Psoas muscle (tissue), 8 donors: ENCODE results near the gene HTATSF1. TPM values are rescaled to one million over a fixed set of nuclear protein-coding genes. Genes with fewer than 3 reads are reported as not detected.

Experiments used
- ATAC-seq, 4 donors: fragments of 200-7000 bp; cut with Tn5 transposase; one replicate each; pipeline ENCODE4 v1.9.1; 2020; ENCODE audit warnings: moderate library complexity in 3 of 4, mild to moderate bottlenecking in 2 of 4
- DNase-seq, 2 donors: peaks; one replicate each; pipeline ENCODE4 v3.0.0-alpha.2; 2020
- H3K27ac ChIP-seq: fragments of 200-600 bp; one replicate; pipeline ENCODE4 v1.8.0; 2022
- H3K27me3 ChIP-seq, 3 donors: fragments of 200-600 bp in 1 of 3; one replicate each; pipeline versions ENCODE4 v1.6.1 to v1.8.0; 2013 to 2022; ENCODE audit warnings: low read length in 2 of 3, mild to moderate bottlenecking in 2 of 3, moderate library complexity in 1 of 3; ENCODE audit not compliant: insufficient read depth in 3 of 3
- H3K36me3 ChIP-seq, 2 donors: fragments of 200-600 bp in 1 of 2; one replicate each; pipeline versions ENCODE4 v1.6.1 to v1.8.0; 2013 to 2022; ENCODE audit warnings: low read depth in 1 of 2, mild to moderate bottlenecking in 1 of 2, moderate library complexity in 1 of 2; ENCODE audit not compliant: insufficient read depth in 1 of 2
- H3K4me1 ChIP-seq: fragments of 200-600 bp; one replicate; pipeline ENCODE4 v1.8.0; 2022
- H3K4me3 ChIP-seq: fragments of 200-600 bp; one replicate; pipeline ENCODE4 v1.8.0; 2022; ENCODE audit warnings: mild to moderate bottlenecking
- H3K9me3 ChIP-seq: fragments of 200-600 bp; one replicate; pipeline ENCODE4 v1.8.0; 2022
- CTCF ChIP-seq: fragments of 200-600 bp; IDR thresholded peaks from one replicate; pipeline ENCODE4 v1.8.0; 2022; ENCODE audit warnings: antibody characterized with exemption
- WGBS, 3 donors: extraction: QIAGEN DNeasy Blood & Tissue Kit; methylation state at CpG; one replicate each; pipeline versions ENCODE4 v1.1.6 to v1.1.7; 2013; 5-methylcytosine and 5-hydroxymethylcytosine counted together
- intact Hi-C, 2 donors: fragments of 100-400 bp; cut with DNase I; formaldehyde crosslinking; loops; one replicate each; pipeline versions ENCODE4 v1.11.0 to v1.14.2; 2022
- polyA plus RNA-seq, 3 donors: library from polyadenylated mRNA; stranded (reverse); fragments of 200-250 nt; gene quantifications; one replicate each; pipeline ENCODE4 v1.2.3, GENCODE V29; 2013
- total RNA-seq, 4 donors: library from RNA; stranded (reverse); fragmentation: NEBNext Ultra II Directional in 2 of 4; extraction: Animal tissue kit (Norgen Biotek cat#: 25700) in 2 of 4; gene quantifications; one replicate each; pipeline versions ENCODE4 v1.2.1 to v1.2.4, GENCODE V29; 2021 to 2023
- donor health status: healthy with polysubstance abuse.
- donor health status: DM: no; HTN: no; CAD: no; lungs with moderate emphysema.
- donor health status: Bipolar disorder and iron deficiency.
- donor health status: healthy.
- donor health status: DM: yes; HTN: yes; CAD: no.
- donor health status: DM: no; HTN: no; CAD: no.
- donor health status: DM: no; HTN: no; CAD: no.
- donor health status: DM: yes; HTN: yes; CAD: no.

The HTATSF1 gene
- total and polyA plus RNA-seq, 7 donors = 63.2 to 103 (median 68.8) TPM

- H3K36me3 ChIP-seq = no peaks in the 10 kb centered on the region
- ATAC-seq = no peak
- no peak overlapping the region for H3K27ac ChIP-seq
- no peaks in the 10 kb centered on the region for H3K9me3 ChIP-seq
- no peak for TF ChIP-seq CTCF
- H3K4me3 ChIP-seq = no peak overlapping the region
- no peaks in the 10 kb centered on the region for H3K4me1 ChIP-seq
- intact Hi-C loops = no loop called here
- 63 to 89% (median 83%) methylated on average over 1 of the region's 1 CpG for WGBS, 3 donors
- DNase-seq = no peak
- H3K27me3 ChIP-seq = peaks cover 0 to 5% (median 0%) of the 10 kb centered on the region in 3 donors
These were observed 44.3 kb upstream of the HTATSF1 start for GRCh38 chrX:136453114-136453513.

GRCh38 chrX:136453771-136454170 lies 43.6 kb upstream of the HTATSF1 start:
- ATAC-seq (no peak), DNase-seq (no peak)
- H3K27ac ChIP-seq = no peak overlapping the region
- TF ChIP-seq CTCF = no peak
- peaks cover 0 to 5% (median 0%) of the 10 kb centered on the region in 3 donors for H3K27me3 ChIP-seq
- H3K36me3 ChIP-seq = no peaks in the 10 kb centered on the region
- no peaks in the 10 kb centered on the region for H3K4me1 ChIP-seq
- WGBS, 3 donors = 26 to 47% (median 33%) methylated on average over 1 of the region's 1 CpG
- no peaks in the 10 kb centered on the region for H3K9me3 ChIP-seq
- H3K4me3 ChIP-seq = no peak overlapping the region
- intact Hi-C loops = no loop called here

DNA sequence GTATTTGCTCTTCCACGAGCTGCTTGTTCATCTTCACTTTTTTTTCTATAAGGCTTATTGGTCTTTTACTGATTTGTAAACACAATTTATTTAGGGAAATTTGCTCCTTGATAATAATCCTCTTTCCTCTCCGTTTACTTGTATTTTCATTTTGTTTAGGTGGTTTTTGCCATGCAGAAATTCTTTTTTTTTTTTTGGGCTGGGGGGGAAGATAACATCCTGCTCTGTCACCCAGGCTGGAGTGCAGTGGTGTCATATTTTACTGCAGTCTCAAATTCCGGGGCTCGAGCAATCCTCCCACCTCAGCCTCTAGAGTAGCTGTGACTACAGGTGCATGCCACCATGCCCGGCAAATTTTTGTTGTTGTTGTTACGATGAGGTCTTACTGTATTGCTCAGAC lies 41.3 kb upstream of the HTATSF1 start:
- TF ChIP-seq CTCF = no peak
- DNase-seq (no peak), ATAC-seq (no peak)
- intact Hi-C loops = no loop called here
- no peaks in the 10 kb centered on the region for H3K27me3 ChIP-seq
- no peak overlapping the region for H3K27ac ChIP-seq
- H3K4me1 ChIP-seq = no peaks in the 10 kb centered on the region
- WGBS, 3 donors = 55 to 60% (median 58%) methylated on average over 6 of the region's 6 CpGs
- H3K4me3 ChIP-seq = no peak overlapping the region
- no peaks in the 10 kb centered on the region for H3K9me3 ChIP-seq
- no peaks in the 10 kb centered on the region for H3K36me3 ChIP-seq

DNA sequence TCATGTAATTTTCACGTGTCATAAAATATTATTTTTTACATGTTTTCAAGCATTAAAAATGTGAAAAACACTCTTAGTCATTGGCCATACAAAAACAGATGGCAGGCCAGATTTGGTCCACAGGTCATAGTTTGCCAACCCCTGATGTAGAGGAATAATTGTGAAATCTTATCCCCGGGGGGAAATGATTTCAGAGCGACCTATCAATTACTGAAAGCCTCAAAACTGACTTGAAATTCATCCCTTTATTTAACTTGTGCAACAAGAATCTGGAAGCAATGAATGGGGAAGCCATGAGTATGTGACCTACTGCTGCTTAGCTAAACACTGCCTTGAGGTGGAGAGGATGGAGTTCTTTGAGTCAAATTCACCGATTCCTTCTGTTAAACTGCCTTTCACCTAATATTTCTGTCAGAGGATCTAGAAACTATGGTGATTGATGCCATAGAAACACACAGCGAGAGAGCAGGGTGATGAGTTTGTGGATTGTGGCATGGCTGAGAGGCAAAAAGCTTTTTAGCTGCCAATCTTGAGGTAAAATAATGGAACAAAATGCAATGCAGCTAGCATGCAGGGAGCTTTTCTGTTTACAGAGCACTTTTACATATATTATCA lies 40.0 kb upstream of the HTATSF1 start:
- H3K9me3 ChIP-seq = no peaks in the 10 kb centered on the region
- no peaks in the 10 kb centered on the region for H3K36me3 ChIP-seq
- no peak for ATAC-seq
- H3K4me1 ChIP-seq = no peaks in the 10 kb centered on the region
- no peak for DNase-seq
- H3K27me3 ChIP-seq = no peaks in the 10 kb centered on the region
- TF ChIP-seq CTCF = no peak
- no peak overlapping the region for H3K4me3 ChIP-seq
- intact Hi-C loops = no loop called here
- 24 to 43% (median 29%) methylated on average over 5 of the region's 5 CpGs for WGBS, 3 donors
- no peak overlapping the region for H3K27ac ChIP-seq

DNA sequence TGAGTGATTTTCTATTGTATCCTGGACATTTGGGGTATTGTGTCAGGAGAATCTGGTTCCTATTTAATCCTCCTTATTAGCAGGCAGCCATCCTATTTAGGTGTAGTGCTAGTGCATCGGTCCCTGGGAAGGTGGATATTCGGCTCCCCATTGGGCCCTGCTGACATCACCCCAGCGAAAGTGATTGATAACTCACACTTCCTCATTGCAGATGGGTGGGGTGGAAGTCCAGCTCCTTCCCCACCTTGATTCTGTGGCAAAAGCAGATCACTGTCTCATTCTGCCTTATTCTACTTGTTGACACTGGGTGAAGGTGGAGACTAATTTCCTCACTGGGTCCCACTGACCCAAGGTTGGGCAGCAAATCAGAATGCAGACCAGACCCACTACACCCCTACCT lies 32.8 kb upstream of the HTATSF1 start:
- intact Hi-C loops = no loop called here
- no peak for DNase-seq
- no peak for TF ChIP-seq CTCF

More for the DNA sequence above, 32.8 kb upstream of the HTATSF1 start:
- Histone ChIP-seq H3K9me3 (no peaks in the 10 kb centered on the region), H3K27me3 (peaks cover 0 to 5% (median 0%) of the 10 kb centered on the region in 3 donors), H3K27ac (no peak overlapping the region), H3K36me3 (no peaks in the 10 kb centered on the region), H3K4me3 (no peak overlapping the region), H3K4me1 (no peaks in the 10 kb centered on the region)
- 80 to 88% (median 81%) methylated on average over 3 of the region's 3 CpGs for WGBS, 3 donors
- no peak for ATAC-seq
